GM21381 (cell line): ENCODE measurements around the gene REEP2.
"Not testable (repeated sequence)": the region's sequence is repeated elsewhere in the genome, so short reads cannot be mapped to it uniquely, and the experiment has no call there.

Experiments
- ATAC-seq: cut with Tn5 transposase; IDR thresholded peaks from one replicate; pipeline ENCODE4 v1.9.1; 2021; ENCODE audit warnings: mild to moderate bottlenecking, moderate library complexity; ENCODE audit not compliant: unreplicated experiment

REEP2 gene, protein sequence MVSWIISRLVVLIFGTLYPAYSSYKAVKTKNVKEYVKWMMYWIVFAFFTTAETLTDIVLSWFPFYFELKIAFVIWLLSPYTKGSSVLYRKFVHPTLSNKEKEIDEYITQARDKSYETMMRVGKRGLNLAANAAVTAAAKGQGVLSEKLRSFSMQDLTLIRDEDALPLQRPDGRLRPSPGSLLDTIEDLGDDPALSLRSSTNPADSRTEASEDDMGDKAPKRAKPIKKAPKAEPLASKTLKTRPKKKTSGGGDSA

DNA sequence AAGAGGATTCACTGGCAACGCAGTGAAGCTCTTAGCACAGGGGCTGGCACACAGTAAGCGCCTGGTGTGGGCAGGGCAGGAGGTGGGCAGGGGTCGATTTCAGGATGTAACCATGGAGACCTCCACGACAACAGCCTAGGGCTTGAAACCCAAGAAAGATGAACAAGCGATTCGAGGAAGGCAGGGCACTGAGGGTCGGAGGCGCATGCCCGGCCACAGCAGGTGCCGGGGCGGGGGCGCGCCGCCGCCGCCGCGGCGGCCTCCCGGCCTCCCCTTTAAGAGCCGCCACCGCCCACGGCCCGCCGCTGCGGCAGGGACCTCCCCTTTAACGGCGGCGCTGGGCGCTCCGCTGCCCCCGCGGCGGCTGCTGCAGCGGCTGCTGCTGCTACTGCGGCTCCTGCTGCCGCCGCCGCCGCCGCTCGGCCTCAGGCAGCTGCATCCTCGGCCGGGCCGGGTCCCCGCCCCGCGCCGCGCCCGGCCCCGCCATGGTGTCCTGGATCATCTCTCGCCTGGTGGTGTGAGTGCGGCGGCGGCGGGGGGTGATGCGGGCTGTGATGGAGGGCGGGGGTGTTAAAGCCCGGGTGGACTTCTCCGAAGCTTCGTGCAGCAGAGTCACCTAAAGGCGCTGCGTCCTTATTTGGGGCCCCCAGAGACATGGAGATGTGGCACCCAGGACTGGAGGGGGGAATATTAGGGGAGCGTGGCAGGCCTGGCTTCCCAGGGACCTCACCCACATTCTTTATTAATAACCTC is at the start of gene REEP2:
Gene REEP2 (plus strand): TSS at position 334 of the 753 bp plus-strand sequence. CDS start 152 bp downstream, at position 486.
- peak; percentile 65 for ATAC-seq

DNA sequence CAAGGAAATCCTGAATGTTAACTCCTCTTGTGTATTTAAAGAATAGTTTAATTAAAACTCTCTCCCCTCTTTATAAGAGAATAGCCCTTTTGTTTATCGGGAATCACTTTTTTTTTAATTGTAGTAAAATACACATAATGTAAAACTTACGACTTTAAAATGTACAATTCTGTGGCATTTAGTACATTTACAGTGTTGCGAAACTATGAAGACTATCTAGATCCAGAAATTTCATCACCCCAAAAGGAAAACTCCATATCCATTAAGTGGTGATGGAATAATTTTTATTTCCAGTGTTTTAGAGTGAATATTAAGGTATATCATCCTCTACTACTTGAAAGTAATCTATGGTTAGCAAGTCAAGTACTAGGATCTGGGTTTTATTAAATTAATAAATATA is 49.5 kb upstream of the REEP2 start:
- ATAC-seq, result no peak

DNA sequence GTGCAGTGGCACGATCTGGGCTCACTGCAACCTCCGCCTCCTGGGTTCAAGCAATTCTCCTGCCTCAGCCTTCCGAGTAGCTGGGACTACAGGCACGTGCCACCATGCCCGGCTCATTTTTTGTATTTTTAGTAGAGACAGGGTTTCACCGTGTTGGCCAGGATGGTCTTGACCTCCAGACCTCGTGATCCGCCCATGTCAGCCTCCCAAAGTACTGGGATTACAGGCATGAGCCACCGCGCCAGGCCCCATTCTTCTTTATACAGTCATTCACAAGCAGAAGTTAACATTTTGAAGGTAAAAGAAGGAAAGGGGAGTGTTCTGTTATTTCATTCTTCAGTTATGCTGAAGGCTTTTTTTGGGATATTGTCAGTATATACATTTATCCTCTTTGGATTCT is 48.9 kb upstream of the REEP2 start:
- ATAC-seq, result not testable (repeated sequence)

DNA sequence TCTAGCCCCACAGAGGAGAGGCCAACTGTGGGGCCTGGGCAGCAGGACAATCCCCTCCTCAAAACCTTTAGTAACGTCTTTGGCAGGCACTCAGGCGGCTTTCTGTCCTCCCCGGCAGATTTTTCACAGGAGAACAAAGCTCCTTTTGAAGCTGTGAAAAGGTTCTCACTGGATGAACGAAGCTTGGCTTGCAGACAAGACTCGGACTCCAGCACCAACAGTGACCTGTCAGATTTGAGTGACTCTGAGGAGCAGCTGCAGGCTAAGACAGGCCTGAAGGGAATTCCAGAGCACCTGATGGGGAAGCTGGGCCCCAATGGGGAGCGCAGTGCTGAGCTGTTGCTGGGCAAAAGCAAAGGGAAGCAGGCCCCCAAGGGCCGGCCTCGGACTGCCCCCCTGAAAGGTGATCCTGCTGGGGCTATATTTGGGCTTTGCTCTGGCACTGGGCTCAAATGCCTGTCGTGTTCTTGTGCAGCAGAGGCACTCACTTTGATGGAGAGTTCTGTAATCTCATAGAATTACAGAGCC is 46.9 kb upstream of the REEP2 start:
- no peak for ATAC-seq

DNA sequence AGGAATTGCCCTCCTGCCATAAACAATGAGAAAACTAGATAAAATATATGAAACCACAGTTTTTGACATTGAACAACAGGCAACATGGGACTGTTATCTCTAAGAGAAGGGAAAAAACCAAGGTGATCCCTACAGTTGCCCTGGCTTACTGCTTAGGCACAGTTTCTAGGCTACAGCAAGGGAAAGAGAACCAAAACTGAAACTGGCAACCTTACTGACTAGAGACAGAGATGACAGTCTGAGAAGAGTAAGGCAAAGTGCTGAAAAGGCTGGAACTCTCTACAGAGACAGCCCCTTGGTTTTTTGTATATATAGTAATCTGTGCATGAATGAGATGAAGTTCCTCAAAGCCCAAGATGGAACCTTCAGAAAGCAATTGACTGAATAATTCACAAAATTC is 36.2 kb upstream of the REEP2 start:
- peak; percentile 83 for ATAC-seq

DNA sequence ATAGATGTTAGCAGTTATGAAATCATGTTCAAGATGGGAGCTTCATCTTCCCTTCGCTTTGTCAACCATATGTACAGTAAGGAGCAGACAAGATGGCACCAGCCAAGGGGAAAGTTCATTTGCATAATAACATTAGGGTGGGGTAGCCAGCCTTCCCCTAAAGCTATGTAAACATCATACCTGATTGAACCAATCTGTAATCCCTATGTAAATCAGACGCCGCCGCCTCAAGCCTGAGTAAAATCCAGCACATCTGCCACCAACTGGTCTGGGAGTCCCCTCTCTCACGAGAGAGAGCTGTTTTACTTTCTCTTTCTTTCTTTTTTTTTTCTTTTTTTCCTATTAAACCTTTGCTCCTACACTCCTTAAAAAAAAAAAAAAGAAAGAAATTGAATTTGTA is 30.8 kb upstream of the REEP2 start:
- peak; percentile 94 for ATAC-seq

DNA sequence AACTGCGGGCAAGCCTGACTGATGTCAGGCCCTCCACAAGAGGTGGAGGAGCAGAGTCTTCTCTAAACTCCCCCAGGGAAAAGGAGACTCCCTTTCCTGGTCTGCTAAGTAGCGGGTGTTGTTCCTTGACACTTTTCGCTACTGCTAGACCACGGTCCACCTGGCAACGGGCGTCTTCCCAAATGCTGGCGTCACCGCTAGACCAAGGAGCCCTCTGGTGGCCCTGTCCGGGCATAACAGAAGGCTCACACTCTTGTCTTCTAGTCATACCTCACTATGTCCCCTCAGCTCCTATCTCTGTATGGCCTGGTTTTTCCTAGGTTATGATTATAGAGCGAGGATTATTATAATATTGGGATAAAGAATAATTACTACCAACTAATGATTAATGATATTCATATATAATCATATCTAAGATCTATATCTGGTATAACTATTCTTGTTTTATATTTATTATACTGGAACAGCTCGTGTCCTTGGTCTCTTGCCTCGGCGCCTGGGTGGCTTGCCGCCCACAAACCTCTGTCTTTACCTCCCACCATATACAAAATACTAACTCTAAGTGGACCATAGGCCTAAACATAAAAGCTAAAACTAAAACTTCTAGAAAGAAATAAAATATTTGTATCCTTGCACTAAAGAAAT is 27.7 kb upstream of the REEP2 start:
- ATAC-seq, result not testable (repeated sequence)

DNA sequence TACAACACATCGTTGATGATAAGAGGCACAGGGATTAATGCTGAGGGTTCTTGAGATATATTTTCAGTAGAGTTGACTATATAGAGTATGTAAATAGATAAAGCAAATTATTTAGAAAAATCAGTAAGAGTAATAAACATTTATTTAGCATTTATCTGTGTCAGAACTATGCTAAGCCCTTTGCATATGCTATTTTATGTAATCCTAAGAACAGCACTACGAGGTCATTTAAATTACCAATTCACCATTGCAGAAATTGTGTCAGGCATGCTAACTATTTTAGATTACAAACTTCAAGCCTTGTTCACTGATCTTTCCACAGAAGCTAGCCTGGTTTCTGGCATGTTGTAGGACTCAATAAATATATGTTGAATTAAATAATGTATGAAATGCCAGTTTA is 20.4 kb upstream of the REEP2 start:
- ATAC-seq, result no peak

DNA sequence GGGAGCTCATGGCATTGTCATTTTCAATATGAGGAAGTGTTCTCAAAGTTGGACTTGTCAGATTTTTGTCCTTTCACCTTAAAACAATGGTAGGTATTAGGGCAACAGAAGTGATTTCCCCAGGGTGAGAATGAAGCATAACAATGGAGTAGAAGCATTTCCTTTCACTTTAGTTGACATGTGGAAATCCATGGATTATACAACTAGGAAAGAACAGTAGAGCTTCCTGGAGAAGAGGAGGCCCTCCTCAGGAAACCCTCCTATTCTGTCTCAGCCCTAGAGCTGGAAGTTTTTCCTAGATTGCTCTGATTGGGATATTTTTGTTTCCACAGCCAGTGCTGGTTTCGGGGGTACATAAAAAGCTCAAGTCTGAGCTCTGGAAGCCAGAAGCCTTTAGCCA is 13.8 kb upstream of the REEP2 start:
- no peak for ATAC-seq

DNA sequence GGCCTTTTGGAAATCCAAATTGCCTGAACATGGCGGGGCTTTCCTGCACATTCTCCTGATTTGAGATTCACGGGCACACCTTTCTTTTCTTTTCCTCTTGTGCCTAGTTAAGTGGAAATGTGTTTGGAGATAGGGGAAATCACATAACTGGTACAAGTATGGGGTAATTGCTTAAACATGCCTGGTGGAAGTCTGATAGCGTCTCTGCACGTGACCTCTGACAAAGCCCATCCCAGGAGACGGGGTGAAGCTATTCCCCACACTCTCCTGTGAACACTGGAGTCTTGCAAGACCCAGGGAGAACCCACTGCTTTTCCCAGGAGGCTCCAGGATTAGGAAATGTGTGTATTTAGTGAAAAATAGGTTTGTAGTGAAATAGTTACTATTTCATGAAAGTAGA is 2.9 kb upstream of the REEP2 start:
- ATAC-seq, result no peak

DNA sequence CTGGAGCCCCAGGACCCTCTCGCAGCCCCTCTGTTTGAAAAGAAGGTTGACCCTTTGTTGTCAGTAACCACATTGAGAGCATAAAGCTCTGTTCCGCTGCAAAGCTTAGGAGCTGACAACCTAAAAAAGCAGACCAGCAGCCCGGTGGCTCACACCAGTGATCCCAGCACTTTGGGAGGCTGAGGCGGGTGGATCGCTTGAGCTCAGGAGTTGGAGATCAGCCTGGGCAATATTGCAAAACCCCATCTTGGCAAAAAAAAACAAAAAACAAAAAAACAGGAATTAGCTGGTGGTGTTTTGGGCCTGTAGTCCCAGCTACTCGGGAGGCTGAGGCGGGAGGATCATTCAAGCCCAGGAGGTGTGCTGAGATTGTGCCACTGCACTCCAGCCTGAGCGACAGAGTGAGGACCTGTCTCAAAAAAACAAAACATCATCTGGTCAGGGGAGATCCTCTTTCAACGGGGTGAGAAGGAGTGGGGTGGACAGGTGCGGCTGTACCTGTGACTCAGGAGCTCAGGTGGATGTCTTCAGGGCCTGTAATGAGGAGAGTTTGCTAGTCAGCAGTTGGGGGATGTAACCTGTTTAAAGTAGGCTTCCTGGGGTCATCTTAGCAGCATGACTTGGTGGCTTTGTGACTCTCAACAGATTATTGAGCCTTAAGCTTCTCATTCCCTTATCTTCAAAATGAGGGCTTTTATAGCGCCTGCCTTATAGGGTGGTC is 694 bp upstream of the REEP2 start:
- no peak for ATAC-seq

DNA sequence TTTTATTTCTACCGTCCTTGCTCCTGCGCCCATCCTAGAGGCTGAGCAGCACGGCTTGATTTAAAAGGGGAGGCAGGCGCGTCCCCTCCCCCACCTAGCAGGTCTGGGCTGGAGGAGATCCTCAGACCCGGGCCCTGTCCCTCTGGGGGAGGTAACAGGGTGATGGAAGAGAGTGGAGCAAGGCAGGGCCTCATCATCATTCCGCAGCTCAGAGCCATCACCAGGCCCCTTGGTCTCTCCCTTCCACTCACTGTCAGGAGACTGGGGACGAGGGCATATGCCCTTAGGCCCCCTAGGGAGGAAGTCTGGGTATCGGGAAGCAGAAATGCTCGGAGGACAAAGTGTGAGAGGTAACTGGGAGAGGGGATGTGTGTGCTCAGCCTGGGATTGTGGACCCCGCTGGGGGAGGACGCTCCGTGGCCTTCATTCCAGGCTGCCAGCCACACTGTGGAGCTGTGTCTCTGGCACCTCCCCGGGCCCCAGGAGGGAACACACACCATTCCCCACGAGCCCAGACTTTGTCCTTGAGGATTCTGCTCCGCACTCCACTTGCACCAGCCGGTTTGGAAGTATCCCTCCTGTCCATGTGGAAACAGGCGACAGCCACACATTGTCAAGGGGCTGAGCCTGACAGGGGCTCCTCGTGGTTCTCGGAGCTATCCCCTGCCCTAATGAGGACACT is 761 bp downstream of the REEP2 start:
- ATAC-seq, result no peak

DNA sequence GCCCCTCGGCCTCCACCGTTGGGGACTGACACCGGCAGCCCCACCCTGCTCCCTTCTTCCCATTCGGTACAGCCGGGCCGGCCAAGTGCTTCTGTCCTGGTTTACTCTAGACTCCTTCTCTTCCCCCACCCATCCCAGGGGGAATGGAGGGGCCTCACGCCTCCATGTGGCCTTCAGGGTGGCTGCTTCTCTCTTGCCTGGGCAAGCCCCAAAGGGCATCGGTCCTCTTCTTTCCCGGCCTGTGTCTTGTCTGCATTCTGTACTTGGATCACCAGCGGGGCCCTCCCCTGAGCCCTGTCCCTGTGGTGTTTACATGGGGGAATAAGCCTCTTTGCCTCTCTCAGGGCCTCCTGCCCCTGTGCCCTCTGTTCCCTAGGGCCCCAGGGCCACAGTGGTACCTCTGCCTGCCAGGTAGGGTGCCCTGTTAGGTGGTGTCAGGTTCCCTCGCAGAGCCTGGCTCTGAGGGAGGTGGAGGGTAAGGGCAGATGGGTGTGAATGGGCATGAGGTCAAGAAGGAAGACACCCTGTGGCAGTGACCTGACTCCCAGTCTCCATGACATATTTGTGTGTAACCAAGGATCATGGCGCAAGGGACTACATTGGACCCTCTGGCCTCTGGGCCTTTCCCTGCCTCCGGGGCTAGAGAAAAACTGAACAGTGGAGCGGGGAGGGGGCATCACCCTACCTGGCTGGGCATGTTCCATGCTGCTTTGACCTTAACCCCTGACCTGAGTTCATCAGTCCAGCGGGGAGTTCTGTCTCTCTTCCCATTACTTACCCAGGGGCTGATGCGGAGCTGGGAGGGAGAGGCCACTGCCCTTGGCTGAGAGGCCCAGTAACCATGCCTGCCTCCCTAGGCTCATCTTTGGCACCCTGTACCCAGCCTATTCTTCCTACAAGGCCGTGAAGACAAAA is 1.6 kb downstream of the REEP2 start:
- no peak for ATAC-seq

DNA sequence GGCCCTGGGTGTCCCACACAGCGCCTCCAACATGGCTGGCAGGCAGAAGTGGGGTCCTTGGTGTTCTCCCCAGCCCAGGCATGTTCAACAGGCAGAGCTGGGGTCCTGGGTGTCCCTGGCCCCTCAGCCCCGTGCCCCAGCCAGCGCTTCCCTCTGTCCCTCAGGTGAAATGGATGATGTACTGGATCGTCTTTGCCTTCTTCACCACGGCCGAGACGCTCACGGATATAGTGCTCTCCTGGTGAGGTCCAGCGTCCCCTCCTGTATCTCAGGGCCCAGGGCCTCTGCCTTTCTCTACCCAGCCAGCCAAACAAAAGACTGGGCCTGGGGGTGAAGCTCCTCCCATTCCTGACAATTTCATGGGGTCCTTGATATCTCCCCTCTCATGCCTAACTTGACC is 2.4 kb downstream of the REEP2 start:
- no peak for ATAC-seq

DNA sequence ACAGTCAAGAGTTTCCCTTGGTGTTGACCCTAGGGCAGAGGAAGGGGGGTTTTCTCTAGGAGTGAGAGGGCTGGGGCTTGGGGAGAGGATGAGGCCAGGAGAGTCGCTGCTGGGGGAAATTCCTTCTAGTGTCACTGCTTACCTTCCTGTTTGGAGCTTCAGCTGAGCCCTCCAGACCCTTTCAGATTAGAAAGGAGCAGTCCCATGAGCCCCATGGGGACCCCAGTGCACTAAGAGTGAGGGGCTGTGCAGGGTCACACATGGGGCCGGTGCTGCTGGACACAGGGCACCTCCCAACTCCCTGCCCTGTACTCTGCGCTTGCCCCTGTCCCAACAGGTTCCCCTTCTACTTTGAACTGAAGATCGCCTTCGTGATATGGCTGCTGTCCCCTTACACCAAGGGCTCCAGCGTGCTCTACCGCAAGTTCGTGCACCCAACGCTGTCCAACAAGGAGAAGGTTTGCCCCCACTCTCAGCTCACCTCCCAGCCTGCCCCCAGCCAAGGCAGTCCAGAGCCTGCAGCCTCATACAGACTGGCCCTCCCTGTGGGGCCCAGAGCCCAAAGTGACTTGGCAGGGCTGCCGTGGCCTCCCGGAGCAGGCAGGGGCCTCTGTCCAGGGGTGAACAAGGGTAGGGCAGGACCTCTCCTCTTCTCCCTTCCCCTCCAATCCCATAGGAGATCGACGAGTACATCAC is 5.4 kb downstream of the REEP2 start:
- no peak for ATAC-seq

DNA sequence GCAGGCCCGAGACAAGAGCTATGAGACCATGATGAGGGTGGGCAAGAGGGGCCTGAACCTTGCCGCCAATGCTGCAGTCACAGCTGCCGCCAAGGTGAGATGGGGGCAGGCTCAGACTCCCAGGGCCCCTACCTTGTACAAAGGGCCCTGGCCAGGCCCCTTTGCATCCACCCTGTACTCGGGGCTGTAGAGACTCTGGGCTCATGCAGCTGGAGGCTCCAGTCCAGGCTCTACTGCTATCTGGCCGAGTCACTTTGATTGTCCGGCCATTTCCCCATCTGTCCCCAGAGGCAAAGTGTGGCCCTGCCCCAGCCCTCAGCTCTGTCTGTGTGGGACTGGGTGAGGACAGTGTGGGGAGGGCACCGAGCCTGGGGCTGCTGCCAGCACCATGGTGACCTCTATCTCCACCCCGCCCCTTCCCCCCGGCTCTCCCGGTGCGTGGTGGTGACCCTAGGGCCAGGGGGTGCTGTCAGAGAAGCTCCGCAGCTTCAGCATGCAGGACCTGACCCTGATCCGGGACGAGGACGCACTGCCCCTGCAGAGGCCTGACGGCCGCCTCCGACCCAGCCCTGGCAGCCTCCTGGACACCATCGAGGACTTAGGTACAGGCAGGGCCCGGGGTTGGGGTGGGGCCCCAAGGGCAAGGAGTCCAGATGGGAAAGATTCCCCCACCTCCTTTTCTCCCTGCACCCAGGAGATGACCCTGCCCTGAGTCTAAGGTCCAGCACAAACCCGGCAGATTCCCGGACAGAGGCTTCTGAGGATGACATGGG is 6.1 kb downstream of the REEP2 start:
- no peak for ATAC-seq

DNA sequence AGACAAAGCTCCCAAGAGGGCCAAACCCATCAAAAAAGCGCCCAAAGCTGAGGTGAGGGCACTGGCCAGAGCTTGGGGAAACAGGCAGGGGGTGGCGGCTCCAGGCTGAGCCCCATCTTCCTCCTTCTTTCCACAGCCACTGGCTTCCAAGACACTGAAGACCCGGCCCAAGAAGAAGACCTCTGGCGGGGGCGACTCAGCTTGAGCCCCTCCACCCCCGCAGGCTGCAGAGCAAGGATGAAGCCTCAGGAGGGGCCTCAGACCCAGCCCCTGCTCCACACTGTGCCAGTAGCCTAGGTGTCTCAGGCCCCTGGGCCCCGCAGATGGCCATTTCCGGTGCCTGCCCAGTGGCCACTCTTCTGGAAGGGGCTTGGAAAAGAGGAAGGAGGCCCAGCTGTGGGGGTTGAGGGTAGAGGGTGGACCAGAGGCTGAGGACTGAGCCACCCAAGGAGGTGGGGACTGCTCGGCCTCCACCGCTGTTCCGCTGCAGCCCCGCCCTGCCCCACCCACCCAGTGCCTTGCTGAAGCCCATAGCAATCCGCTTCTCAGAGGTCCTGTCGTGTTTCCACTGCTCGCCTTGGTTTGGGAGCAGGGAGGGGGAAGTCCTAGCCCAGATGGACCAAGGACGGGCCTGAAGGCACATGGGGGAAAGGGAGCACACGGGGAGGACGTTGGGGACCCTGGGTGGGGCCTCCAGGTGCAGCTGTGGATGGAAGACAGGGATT is 6.9 kb downstream of the REEP2 start:
- no peak for ATAC-seq

DNA sequence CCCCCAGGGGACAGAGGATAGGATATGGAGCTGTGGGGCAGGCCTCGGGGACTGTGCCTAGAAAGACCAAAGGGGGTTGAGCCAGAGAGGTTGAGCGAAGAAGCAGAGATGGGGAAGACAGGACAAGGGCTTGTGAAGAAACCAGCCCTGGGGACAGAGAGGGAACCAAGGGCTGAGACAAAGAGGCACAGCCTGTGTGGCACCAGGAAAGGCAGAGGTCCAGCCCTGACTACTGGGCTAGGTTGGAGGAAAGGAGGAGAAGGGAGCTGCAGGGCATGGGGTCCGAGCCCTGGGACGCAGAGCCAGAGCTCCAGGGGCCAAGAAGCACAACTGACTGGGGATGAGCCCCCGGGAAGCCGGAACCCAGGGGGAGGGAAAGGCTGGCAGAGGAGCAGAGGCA is 9.2 kb downstream of the REEP2 start:
- ATAC-seq, result no peak
